Neural cell (in vitro differentiated cells): ENCODE results near the gene TMEM132A. TPM values are rescaled to one million over a fixed set of nuclear protein-coding genes. Genes with fewer than 3 reads are reported as not detected.
A peak's percentile ranks its signal among the peaks of the same experiment; 100 is the strongest.

Source experiments
- H2AFZ ChIP-seq: fragments of 200-600, 300-800 bp; sonication (generic), shearing (Covaris generic); 2 replicates; pipeline ENCODE4 v1.6.0; 2014; ENCODE audit warnings: low read depth, mild to moderate bottlenecking, antibody characterized with exemption, low read length, moderate library complexity
- H3F3A ChIP-seq: fragments of 200-600 bp; shearing (Covaris generic); 2 replicates; pipeline ENCODE4 v1.6.1; 2016; ENCODE audit warnings: mild to moderate bottlenecking, moderate library complexity, mixed read lengths, antibody characterized with exemption, low read length; ENCODE audit not compliant: insufficient read depth, poor library complexity, severe bottlenecking
- H3K27ac ChIP-seq: fragments of 200-600, 300-800 bp; sonication (generic), shearing (Covaris generic); 2 replicates; pipeline ENCODE4 v1.5.1; 2014; ENCODE audit warnings: mild to moderate bottlenecking, low read length, moderate library complexity
- H3K27me3 ChIP-seq: fragments of 300-800, 200-600 bp; sonication (generic), shearing (Covaris generic); 2 replicates; pipeline ENCODE4 v1.6.0; 2014; ENCODE audit warnings: mild to moderate bottlenecking, low read depth, low read length, moderate library complexity; ENCODE audit not compliant: insufficient read depth
- H3K36me3 ChIP-seq: fragments of 300-800, 200-600 bp; sonication (generic), shearing (Covaris generic); 2 replicates; pipeline ENCODE4 v1.5.1; 2014; ENCODE audit warnings: mild to moderate bottlenecking, antibody characterized with exemption, low read length, moderate library complexity; ENCODE audit not compliant: insufficient read depth
- H3K4me2 ChIP-seq: fragments of 300-800, 200-600 bp; sonication (generic), shearing (Covaris generic); 2 replicates; pipeline ENCODE4 v1.6.0; 2014; ENCODE audit warnings: mild to moderate bottlenecking, low read length
- H3K4me3 ChIP-seq: fragments of 300-800, 200-600 bp; sonication (generic), shearing (Covaris generic); 2 replicates; pipeline ENCODE4 v1.5.1; 2014; ENCODE audit warnings: mild to moderate bottlenecking, low read length, moderate library complexity
- H3K79me2 ChIP-seq: fragments of 200-600 bp; shearing (Covaris generic); replicated peaks from 2 replicates; pipeline ENCODE4 v1.6.0; 2014; ENCODE audit warnings: mild to moderate bottlenecking, low read length, moderate library complexity; ENCODE audit not compliant: insufficient read depth
- H3K9ac ChIP-seq: fragments of 300-800, 200-600 bp; sonication (generic), shearing (Covaris generic); 2 replicates; pipeline ENCODE4 v1.6.1; 2016; ENCODE audit warnings: mild to moderate bottlenecking, low read length, mixed read lengths
- H3K9me2 ChIP-seq: fragments of 200-600 bp; shearing (Covaris generic); 2 replicates; pipeline ENCODE4 v1.6.1; 2016; ENCODE audit warnings: mild to moderate bottlenecking, low read length, mixed read lengths; ENCODE audit not compliant: insufficient read depth
- H3K9me3 ChIP-seq: fragments of 200-600, 300-800 bp; sonication (generic), shearing (Covaris generic); 2 replicates; pipeline ENCODE4 v1.6.1; 2016; ENCODE audit warnings: mild to moderate bottlenecking, mixed run types, low read length, moderate library complexity, mixed read lengths
- H4K20me1 ChIP-seq: fragments of 200-600 bp; shearing (Covaris generic); 2 replicates; pipeline ENCODE4 v1.6.1; 2016; ENCODE audit warnings: mild to moderate bottlenecking, mixed run types; ENCODE audit not compliant: insufficient read depth
- CTCF ChIP-seq: fragments of 450-650 bp; IDR thresholded peaks from 2 replicates; pipeline ENCODE4 v1.5.1; 2014; ENCODE audit warnings: antibody characterized with exemption, mild to moderate bottlenecking, moderate library complexity; ENCODE audit not compliant: poor library complexity, severe bottlenecking
- EP300 ChIP-seq: fragments of 450-650 bp; conservative IDR thresholded peaks from 2 replicates; pipeline ENCODE4 v1.6.1; 2014; ENCODE audit warnings: antibody characterized with exemption, mild to moderate bottlenecking, moderate library complexity; ENCODE audit not compliant: poor library complexity, severe bottlenecking
- EZH2 ChIP-seq: fragments of 200-600, 300-800 bp; shearing (Covaris generic), sonication (generic); IDR thresholded peaks from 2 replicates; pipeline ENCODE4 v1.6.1; 2014; ENCODE audit warnings: antibody characterized with exemption, low read length, borderline replicate concordance, mild to moderate bottlenecking; ENCODE audit not compliant: insufficient read depth, poor library complexity, severe bottlenecking
- MXI1 ChIP-seq: fragments of 450-650 bp; conservative IDR thresholded peaks from 2 replicates; pipeline ENCODE4 v1.6.1; 2014; ENCODE audit warnings: antibody characterized with exemption, mild to moderate bottlenecking; ENCODE audit not compliant: poor library complexity, severe bottlenecking
- POLR2AphosphoS5 ChIP-seq: IDR thresholded peaks from 2 replicates; pipeline ENCODE4 v1.6.1; 2012
- RAD21 ChIP-seq: fragments of 450-650 bp; conservative IDR thresholded peaks from 2 replicates; pipeline ENCODE4 v1.6.1; 2014; ENCODE audit warnings: antibody characterized with exemption, mild to moderate bottlenecking, moderate library complexity
- REST ChIP-seq: IDR thresholded peaks from 2 replicates; pipeline ENCODE4 v1.6.1; 2012; ENCODE audit warnings: borderline replicate concordance
- SMC3 ChIP-seq: fragments of 450-650 bp; conservative IDR thresholded peaks from 2 replicates; pipeline ENCODE4 v1.6.1; 2014; ENCODE audit warnings: antibody characterized with exemption, mild to moderate bottlenecking, moderate library complexity; ENCODE audit not compliant: poor library complexity
- TAF1 ChIP-seq: IDR thresholded peaks from 2 replicates; pipeline ENCODE4 v1.6.1; 2012; ENCODE audit warnings: low read depth
- polyA plus RNA-seq: library from polyadenylated mRNA; depleted of rRNA; stranded (reverse); fragments of >200 nt; gene quantifications from 2 replicates; pipeline ENCODE4 v1.2.3, GENCODE V29; 2014

Gene TMEM132A
- polyA plus RNA-seq, 1 donor from 2014 or later: 215 TPM

- Histone ChIP-seq H3K9ac (no peak overlapping the region), H3K9me3 (no peaks in the 10 kb centered on the region), H2AFZ (no peak overlapping the region), H3K27ac (no peak overlapping the region), H3K27me3 (no peaks in the 10 kb centered on the region), H4K20me1 (no peaks in the 10 kb centered on the region), H3K36me3 (no peaks in the 10 kb centered on the region), H3K79me2 (peaks cover 26% of the 10 kb centered on the region), H3K4me3 (no peak overlapping the region), H3K9me2 (no peaks in the 10 kb centered on the region), H3F3A (peaks cover 3% of the 10 kb centered on the region), H3K4me2 (no peak overlapping the region)
- TF ChIP-seq EZH2: no peak
- TF ChIP-seq POLR2AphosphoS5: no peak
- no peak for TF ChIP-seq MXI1
- TF ChIP-seq EP300: no peak
- TF ChIP-seq SMC3: no peak
- no peak for TF ChIP-seq CTCF
- TF ChIP-seq TAF1: no peak
- TF ChIP-seq RAD21: no peak
- TF ChIP-seq REST: no peak
Measured at GRCh38 chr11:60912223-60912850, 11.9 kb upstream of the TMEM132A start.

GRCh38 chr11:60912851-60913528, 11.3 kb upstream of the TMEM132A start:
- H2AFZ ChIP-seq: peak overlapping the region; percentile 74
- peak overlapping the region; percentile 77 for H3K4me2 ChIP-seq
- H3K27me3 ChIP-seq: no peaks in the 10 kb centered on the region
- H3K9me2 ChIP-seq: no peaks in the 10 kb centered on the region
- H3F3A ChIP-seq: peaks cover 3% of the 10 kb centered on the region
- no peaks in the 10 kb centered on the region for H4K20me1 ChIP-seq
- no peaks in the 10 kb centered on the region for H3K9me3 ChIP-seq
- peaks cover 33% of the 10 kb centered on the region for H3K79me2 ChIP-seq
- no peaks in the 10 kb centered on the region for H3K36me3 ChIP-seq
- H3K4me3 ChIP-seq: peak overlapping the region; percentile 97
- no peak for TF ChIP-seq TAF1
- TF ChIP-seq CTCF: no peak
- TF ChIP-seq EP300: no peak
- no peak for TF ChIP-seq EZH2
- TF ChIP-seq RAD21: no peak
- TF ChIP-seq POLR2AphosphoS5: no peak
- TF ChIP-seq SMC3: no peak
- TF ChIP-seq MXI1: no peak
- no peak for TF ChIP-seq REST
- peak overlapping the region; percentile 97 for H3K27ac ChIP-seq
- peak overlapping the region; percentile 87 for H3K9ac ChIP-seq
